ENCODE measurements around the gene B4GALT7.
"Not testable (repeated sequence)": the region's sequence is repeated elsewhere in the genome, so short reads cannot be mapped to it uniquely, and the experiment has no call there.

B4GALT7 gene

DNA sequence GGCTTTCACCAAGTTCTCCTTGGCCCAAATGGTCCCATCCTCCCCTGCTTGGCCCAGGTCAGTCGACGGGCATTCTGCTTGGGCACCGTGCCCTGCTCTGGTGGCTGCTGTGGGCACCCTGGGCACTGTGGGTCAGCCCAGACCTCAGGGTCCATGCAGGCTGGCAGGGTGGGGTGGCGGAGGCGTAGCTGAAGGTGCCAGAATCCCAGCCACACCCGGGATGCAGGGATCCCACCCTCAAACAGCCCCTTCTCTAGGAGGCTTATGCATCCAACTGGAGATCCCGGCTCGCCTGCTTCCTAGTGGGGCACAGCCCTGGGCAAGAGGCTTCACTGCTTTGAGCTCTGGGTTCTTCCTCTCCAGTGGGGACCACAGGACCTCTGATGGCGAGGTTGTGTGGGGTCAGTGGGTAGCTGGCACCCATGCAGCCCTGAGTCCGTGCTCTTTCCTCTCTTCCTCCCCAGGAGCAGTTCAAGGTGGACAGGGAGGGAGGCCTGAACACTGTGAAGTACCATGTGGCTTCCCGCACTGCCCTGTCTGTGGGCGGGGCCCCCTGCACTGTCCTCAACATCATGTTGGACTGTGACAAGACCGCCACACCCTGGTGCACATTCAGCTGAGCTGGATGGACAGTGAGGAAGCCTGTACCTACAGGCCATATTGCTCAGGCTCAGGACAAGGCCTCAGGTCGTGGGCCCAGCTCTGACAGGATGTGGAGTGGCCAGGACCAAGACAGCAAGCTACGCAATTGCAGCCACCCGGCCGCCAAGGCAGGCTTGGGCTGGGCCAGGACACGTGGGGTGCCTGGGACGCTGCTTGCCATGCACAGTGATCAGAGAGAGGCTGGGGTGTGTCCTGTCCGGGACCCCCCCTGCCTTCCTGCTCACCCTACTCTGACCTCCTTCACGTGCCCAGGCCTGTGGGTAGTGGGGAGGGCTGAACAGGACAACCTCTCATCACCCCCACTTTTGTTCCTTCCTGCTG lies 9.4 kb downstream of the B4GALT7 start:
- no peak for DNase-seq (ENCODE audit: low read depth)
- H3K4me3 ChIP-seq (ENCODE audit: low read depth, low read length): no peak overlapping the region
- TF ChIP-seq, protein P1, sequence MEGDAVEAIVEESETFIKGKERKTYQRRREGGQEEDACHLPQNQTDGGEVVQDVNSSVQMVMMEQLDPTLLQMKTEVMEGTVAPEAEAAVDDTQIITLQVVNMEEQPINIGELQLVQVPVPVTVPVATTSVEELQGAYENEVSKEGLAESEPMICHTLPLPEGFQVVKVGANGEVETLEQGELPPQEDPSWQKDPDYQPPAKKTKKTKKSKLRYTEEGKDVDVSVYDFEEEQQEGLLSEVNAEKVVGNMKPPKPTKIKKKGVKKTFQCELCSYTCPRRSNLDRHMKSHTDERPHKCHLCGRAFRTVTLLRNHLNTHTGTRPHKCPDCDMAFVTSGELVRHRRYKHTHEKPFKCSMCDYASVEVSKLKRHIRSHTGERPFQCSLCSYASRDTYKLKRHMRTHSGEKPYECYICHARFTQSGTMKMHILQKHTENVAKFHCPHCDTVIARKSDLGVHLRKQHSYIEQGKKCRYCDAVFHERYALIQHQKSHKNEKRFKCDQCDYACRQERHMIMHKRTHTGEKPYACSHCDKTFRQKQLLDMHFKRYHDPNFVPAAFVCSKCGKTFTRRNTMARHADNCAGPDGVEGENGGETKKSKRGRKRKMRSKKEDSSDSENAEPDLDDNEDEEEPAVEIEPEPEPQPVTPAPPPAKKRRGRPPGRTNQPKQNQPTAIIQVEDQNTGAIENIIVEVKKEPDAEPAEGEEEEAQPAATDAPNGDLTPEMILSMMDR (conservative IDR thresholded peaks at IDR 0.05; ENCODE audit: low read depth, low read length): no peak

DNA sequence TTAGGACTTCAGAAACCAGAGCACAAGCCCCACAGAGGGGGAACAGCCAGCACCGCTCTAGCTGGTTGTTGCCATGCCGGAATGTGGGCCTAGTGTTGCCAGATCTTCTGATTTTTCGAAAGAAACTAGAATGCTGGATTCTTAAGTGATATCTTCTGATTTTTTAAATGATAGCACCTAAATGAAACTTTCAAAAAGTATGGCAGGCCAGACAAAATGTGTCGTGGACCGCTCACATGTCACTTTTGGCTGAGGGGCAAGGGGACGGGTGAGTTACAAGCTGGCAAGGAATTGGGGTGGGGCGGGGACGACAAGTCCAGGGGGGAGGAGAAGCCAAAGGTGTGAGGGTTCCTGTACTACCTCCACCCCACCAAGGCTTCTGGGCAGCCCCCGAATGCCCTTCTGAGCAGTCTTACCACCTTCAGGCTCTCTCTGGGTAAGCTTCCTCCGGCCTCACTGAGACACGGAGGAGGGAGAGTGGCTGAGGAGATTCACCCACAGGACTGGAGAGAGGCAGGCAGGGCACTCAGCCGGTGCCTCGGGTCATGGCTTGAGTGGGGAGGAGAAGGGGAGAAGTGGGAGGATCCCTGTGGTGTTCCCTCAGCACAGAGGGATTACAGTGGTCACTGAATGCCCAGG lies 10.3 kb downstream of the B4GALT7 start:
- TF ChIP-seq, protein P1 (conservative IDR thresholded peaks at IDR 0.05; ENCODE audit: low read depth, low read length): no peak
- DNase-seq (ENCODE audit: low read depth): no peak
- H3K4me3 ChIP-seq (ENCODE audit: low read depth, low read length): no peak overlapping the region

DNA sequence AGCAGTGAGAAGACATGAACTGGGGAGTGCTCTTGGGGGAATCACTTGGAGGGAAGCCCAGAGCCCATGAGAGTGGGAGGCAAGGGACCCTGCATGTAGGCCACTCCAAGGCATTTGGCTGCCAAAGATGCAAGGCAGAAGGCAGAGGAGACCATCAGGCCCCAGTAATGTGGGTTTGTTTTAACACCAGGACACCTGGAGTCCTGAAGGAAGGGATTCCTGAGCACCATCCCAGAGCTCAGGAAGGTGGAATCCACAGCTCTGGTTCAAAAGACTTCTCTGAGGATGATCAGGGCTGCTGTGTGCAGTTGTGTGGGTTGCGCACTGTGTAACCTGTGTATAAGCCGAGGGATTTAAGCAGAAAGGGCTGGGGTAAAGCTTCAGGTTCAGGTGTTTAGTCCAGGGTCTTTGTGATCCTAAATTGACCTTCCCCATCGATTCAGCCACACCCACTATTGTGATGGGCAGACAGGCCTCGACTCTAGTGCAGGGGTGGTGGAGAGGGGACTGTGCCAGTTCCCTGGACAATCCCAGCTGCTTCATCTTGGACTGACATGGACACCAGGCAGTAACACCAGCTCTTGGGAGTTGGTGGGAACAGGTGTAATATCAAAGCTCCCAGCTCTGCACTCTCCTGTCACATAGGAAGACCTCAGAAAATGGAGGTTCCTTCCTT lies 11.0 kb downstream of the B4GALT7 start:
- H3K4me3 ChIP-seq (ENCODE audit: low read depth, low read length): no peak overlapping the region
- DNase-seq (ENCODE audit: low read depth): no peak
- TF ChIP-seq, protein P1 (conservative IDR thresholded peaks at IDR 0.05; ENCODE audit: low read depth, low read length): no peak

DNA sequence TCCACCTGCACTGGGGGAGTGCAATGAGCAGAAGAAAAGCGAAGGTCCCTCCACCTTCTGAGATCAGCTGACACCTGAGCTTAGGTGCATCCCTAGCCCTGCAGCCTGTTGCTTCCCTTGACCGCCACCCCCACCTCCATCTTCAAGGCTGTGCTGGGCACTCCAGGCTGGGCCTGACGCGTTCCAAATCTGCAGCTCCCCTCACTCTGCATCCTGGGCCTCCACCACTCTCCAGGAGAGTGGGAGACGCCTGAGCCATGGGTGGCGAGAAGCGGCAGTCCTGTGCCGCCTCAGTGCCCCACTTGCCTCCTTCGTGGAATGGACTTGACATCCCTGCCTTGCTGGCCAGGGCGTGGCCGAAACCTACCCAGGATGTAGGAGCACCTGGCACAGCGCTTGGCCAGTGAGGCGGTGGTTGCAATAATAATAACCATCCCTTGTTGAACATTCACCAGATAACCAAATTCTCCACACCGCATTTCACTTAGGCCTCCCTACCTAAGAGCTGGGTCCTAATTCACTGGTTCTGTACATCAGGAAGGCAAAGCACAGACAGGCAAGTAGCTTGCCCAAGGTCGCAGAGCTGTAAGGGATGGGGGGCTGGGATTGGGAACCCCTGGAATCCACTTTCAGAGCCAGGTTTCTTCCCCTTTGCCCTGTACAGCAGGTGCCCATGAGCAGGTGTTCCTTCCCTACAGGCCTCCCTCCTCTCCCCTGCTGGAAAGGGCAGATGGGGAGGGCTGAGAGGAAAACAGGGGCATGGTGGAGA lies 11.7 kb downstream of the B4GALT7 start:
- TF ChIP-seq, protein P1 (conservative IDR thresholded peaks at IDR 0.05; ENCODE audit: low read depth, low read length): no peak
- no peak for DNase-seq (ENCODE audit: low read depth)
- no peak overlapping the region for H3K4me3 ChIP-seq (ENCODE audit: low read depth, low read length)

DNA sequence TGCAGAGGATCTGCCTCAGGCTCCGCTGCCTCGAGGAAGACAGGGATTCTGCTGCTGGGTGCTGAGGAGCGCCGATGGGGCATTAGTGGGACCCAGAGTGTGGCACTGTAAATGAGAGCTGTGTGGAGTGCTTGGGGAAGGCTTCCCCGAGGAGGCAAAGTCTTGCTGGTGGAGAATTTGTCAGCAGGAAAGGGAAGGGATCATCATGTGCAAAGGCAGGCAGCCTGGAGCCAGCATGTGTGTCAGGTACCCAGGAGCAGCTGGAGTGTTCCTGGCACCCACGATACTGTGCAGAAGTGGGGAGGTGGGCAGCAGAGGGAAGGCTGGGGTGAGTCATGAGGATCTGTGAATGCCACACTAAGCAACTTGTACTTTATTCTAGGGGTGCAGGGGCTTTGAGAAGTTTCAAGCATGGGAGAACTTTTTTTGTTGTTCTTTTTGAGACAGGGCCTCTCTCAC lies 12.3 kb downstream of the B4GALT7 start:
- TF ChIP-seq, protein P1 (conservative IDR thresholded peaks at IDR 0.05; ENCODE audit: low read depth, low read length): no peak
- no peak overlapping the region for H3K4me3 ChIP-seq (ENCODE audit: low read depth, low read length)
- no peak for DNase-seq (ENCODE audit: low read depth)

DNA sequence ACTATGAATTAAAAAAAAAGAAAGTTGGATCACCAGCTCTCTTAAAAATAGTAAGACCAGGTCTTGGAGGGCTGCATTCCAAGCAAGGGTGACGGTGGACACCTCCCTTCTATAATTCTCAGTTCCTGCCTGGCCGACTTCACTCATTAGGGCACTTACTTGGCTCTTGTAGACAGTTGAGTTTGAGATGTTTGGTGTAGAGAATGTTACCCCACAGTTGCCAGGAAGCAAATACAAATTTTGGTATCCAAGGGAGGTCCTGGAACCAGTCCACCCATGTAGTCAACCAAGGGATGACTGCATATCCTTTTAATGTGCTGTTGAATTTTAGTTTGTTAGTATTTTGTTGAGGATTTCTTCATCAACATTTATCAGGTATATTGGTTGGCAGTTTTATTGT lies 20.6 kb downstream of the B4GALT7 start:
- TF ChIP-seq, protein P1 (conservative IDR thresholded peaks at IDR 0.05; ENCODE audit: low read depth, low read length): no peak
- H3K4me3 ChIP-seq (ENCODE audit: low read depth, low read length): no peak overlapping the region
- DNase-seq (ENCODE audit: low read depth): no peak

DNA sequence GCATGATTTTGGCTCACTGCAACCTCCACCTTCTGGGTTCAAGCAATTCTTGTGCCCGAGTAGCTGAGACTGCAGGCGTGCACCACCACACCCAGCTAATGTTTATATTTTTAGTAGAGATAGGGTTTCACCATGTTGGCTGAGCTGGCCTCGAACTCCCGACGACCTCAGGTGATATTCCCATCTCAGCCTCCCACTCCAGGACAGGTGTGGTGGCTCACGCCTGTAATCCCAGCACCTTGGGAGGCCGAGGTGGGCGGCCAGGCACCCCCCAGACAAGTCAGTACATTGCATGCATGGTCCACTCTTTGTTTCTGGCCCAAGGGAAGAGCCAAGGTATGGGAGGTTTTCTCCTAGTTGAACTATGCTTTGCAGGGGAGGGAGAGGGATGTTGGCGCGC lies 24.2 kb downstream of the B4GALT7 start:
- not testable (repeated sequence) for H3K4me3 ChIP-seq (ENCODE audit: low read depth, low read length); DNase-seq (ENCODE audit: low read depth)

DNA sequence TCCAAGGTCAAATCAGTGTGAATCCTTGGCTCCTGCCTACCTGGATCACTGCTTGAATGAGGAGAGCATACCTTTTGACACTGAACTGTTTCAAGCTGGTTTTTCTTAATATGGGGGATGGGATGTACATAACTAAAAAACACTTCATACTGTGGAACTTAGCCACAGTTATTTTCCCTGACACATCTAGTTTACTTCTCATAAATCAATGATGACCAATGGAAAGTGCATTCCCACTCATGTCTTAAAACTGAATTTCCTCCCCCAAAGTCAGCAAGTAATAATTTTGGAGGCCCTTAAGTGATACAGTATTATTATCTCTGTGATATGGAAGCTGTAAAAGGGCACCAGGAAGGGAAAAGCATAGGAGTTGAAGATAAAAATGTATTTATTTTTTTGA lies 30.3 kb downstream of the B4GALT7 start:
- not testable (repeated sequence) for DNase-seq (ENCODE audit: low read depth); H3K4me3 ChIP-seq (ENCODE audit: low read depth, low read length)

DNA sequence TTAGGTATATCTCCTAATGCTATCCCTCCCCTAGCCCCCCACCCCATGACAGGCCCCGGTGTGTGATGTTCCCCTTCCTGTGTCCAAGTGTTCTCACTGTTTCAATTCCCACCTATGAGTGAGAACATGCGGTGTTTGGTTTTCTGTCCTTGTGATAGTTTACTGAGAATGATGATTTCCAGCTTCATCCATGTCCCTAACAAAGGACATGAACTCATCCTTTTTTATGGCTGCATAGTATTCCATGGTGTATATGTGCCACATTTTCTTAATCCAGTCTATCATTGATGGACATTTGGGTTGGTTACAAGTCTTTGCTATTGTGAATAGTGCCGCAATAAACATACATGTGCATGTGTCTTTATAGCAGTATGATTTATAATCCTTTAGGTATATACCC lies 35.0 kb downstream of the B4GALT7 start:
- H3K4me3 ChIP-seq (ENCODE audit: low read depth, low read length); DNase-seq (ENCODE audit: low read depth): not testable (repeated sequence)

DNA sequence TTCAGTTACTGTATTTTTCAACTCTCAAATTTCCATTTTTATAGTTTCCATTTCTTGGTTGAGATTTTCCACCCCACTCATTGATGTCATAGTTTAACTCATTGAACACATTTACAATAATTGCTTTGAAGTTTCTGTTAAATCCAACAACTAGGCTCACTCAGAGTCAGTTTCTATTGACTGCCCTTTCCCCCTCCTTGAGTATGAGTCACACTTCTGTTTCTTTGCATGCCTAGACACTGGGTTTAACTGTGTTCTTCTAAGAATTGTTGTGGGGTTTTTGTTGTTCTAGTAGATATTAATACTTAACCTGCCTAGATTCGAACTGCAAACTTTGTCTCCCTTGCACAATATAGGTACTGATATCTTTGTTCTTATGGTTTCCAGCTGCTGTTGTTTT lies 45.5 kb downstream of the B4GALT7 start:
- H3K4me3 ChIP-seq (ENCODE audit: low read depth, low read length); DNase-seq (ENCODE audit: low read depth): not testable (repeated sequence)
